ENCODE measurements around the gene ACLY.

The ACLY gene

GRCh38 chr17:41824086-41824485, 94.7 kb downstream of the ACLY start:
- DNase-seq: no peak

DNA sequence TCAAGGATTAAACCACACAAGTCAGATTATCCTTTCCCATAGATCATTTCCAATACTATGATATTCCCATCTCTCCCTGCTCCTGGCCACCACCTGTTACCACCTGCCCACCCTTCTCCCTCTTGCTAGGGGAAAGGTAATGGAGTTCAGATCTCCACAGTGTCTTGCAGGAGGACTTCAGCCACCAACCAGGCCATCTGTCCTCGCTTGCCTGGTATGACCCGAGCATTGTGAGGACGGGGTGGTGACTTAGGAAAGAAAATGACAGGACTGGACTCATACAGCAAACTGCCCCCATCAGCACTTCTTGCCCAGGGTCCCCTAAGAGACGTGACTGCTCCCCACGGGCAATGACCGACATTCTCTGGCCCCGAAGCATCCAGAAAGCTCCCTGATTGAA, 95.2 kb downstream of the ACLY start:
- DNase-seq: no peak

- DNase-seq: no peak
Observed at GRCh38 chr17:41823141-41823524, 95.6 kb downstream of the ACLY start.

DNA sequence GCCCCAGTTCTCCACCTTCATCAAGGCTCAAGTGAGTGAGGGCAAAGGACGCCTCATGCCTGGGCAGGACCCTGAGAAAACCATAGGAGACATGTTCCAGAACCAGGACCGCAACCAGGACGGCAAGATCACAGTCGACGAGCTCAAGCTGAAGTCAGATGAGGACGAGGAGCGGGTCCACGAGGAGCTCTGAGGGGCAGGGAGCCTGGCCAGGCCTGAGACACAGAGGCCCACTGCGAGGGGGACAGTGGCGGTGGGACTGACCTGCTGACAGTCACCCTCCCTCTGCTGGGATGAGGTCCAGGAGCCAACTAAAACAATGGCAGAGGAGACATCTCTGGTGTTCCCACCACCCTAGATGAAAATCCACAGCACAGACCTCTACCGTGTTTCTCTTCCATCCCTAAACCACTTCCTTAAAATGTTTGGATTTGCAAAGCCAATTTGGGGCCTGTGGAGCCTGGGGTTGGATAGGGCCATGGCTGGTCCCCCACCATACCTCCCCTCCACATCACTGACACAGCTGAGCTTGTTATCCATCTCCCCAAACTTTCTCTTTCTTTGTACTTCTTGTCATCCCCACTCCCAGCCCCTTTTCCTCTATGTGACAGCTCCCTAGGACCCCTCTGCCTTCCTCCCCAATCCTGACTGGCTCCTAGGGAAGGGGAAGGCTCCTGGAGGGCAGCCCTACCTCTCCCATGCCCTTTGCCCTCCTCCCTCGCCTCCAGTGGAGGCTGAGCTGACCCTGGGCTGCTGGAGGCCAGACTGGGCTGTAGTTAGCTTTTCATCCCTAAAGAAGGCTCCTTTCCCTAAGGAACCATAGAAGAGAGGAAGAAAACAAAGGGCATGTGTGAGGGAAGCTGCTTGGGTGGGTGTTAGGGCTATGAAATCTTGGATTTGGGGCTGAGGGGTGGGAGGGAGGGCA, 96.3 kb downstream of the ACLY start:
- DNase-seq: no peak

- no peak for DNase-seq
Observed at GRCh38 chr17:41821776-41822175, 97.0 kb downstream of the ACLY start.

DNA sequence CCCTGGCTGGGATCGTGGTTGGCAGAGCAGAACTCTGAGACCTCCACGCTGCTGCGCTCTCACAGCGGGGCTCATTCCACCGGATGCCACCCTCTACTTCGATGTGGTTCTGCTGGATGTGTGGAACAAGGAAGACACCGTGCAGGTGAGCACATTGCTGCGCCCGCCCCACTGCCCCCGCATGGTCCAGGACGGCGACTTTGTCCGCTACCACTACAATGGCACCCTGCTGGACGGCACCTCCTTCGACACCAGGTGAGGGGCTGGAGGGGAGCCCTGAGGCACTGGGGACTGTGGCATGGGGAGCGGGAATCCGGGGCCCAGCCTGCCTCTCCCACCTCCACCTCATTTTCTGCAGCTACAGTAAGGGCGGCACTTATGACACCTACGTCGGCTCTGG, 100.7 kb downstream of the ACLY start:
- DNase-seq: no peak

All from activated gamma-delta T cell (primary cell).